GM12878 (cell line): ENCODE data around the gene GPR137B. TPM values are rescaled to one million over a fixed set of nuclear protein-coding genes. Genes with fewer than 3 reads are reported as not detected.

Experiments
- ATAC-seq: fragments of 200-7000 bp; cut with Tn5 transposase; 3 replicates; pipeline ENCODE4 v1.9.1; 2020; ENCODE audit warnings: mild to moderate bottlenecking, moderate library complexity
- BruUV-seq: library from RNA; stranded (reverse); fragments of 400-500 nt; replicated peaks from 2 replicates; lab custom pipeline; 2021; lab: Mats Ljungman, UMichigan
- CTCF ChIA-PET: fragments of 300-600 bp; sonication (Branson Sonifier 250); formaldehyde crosslinking; extraction: SDS; loops from one replicate; lab custom pipeline; 2021; ENCODE audit warnings: inconsistent platforms; lab: Yijun Ruan, JAX
- POLR2A ChIA-PET: fragments of 350-600 bp; formaldehyde crosslinking; extraction: SDS; loops from one replicate; lab custom pipeline; 2021; ENCODE audit warnings: inconsistent platforms; lab: Charles Lee
- RAD21 ChIA-PET: fragments of 300-600 bp; sonication (Branson Sonifier 250); formaldehyde crosslinking; loops from one replicate; lab custom pipeline; 2023; ENCODE audit warnings: antibody characterized with exemption; ENCODE audit not compliant: unreplicated experiment; lab: Charles Lee
- SMC1A ChIA-PET: fragments of 300-600 bp; sonication (Branson Sonifier 250); formaldehyde crosslinking; loops from one replicate; lab custom pipeline; 2023; ENCODE audit not compliant: unreplicated experiment, uncharacterized antibody; lab: Charles Lee
- DNase-seq: peaks from one replicate; pipeline ENCODE4 v3.0.0-alpha.2; 2011; ENCODE audit warnings: low read depth, low spot score
- FAIRE-seq: peaks from 3 replicates; lab custom pipeline; 2011; peaks lifted over from hg19 to GRCh38; lab: Jason Lieb, UNC
- H2AFZ ChIP-seq: 2 replicates; pipeline ENCODE4 v1.6.0; 2011; ENCODE audit warnings: low read depth, low read length, control low read depth; ENCODE audit not compliant: control insufficient read depth
- H3K27ac ChIP-seq: 2 replicates; pipeline ENCODE4 v1.5.1; 2011; ENCODE audit warnings: control low read depth; ENCODE audit not compliant: control insufficient read depth, insufficient read depth
- H3K27me3 ChIP-seq, 2 experiments: replicated peaks in 1 of 2; 2 replicates each; pipeline versions ENCODE4 v1.6.0 to v1.6.1; 2011; ENCODE audit warnings: low read length in 1 of 2; ENCODE audit not compliant: control insufficient read depth in 2 of 2, insufficient read depth in 2 of 2
- H3K36me3 ChIP-seq, 2 experiments: 2 replicates each; pipeline ENCODE4 v1.5.1; 2011; ENCODE audit warnings: low read length in 1 of 2; ENCODE audit not compliant: control insufficient read depth in 2 of 2, insufficient read depth in 2 of 2
- H3K4me1 ChIP-seq: 2 replicates; pipeline ENCODE4 v1.6.1; 2011; ENCODE audit warnings: mild to moderate bottlenecking, low read length, moderate library complexity, mixed read lengths; ENCODE audit not compliant: control insufficient read depth, insufficient read depth
- H3K4me2 ChIP-seq: 2 replicates; pipeline ENCODE4 v1.6.0; 2011; ENCODE audit warnings: control low read depth; ENCODE audit not compliant: control insufficient read depth, insufficient read depth
- H3K4me3 ChIP-seq: fragments of 200-600 bp; sonication (generic); 2 replicates; pipeline ENCODE4 v1.5.1; 2016
- H3K79me2 ChIP-seq: 2 replicates; pipeline ENCODE4 v1.6.0; 2011; ENCODE audit warnings: low read length; ENCODE audit not compliant: control insufficient read depth, insufficient read depth
- H3K9ac ChIP-seq: 2 replicates; pipeline ENCODE4 v1.8.0; 2011; ENCODE audit warnings: low read length, control low read depth, mixed read lengths; ENCODE audit not compliant: control insufficient read depth, insufficient read depth
- H3K9me3 ChIP-seq: replicated peaks from 3 replicates; pipeline ENCODE4 v1.5.1; 2011; ENCODE audit warnings: mild to moderate bottlenecking, low read length; ENCODE audit not compliant: control insufficient read depth, insufficient read depth
- H4K20me1 ChIP-seq: 2 replicates; pipeline ENCODE4 v1.6.0; 2011; ENCODE audit not compliant: control insufficient read depth, insufficient read depth
- NR2C1 ChIP-seq: fragments of 450-650 bp; IDR thresholded peaks from 2 replicates; pipeline ENCODE4 v1.6.1; 2017; ENCODE audit warnings: antibody characterized with exemption, mild to moderate bottlenecking, moderate library complexity
- ZBED1 ChIP-seq: IDR thresholded peaks from 2 replicates; pipeline ENCODE4 v1.6.1; 2016; ENCODE audit warnings: borderline replicate concordance
- ZNF217 ChIP-seq: fragments of 450-650 bp; IDR thresholded peaks from 2 replicates; pipeline ENCODE4 v1.6.1; 2017; ENCODE audit warnings: antibody characterized with exemption, mild to moderate bottlenecking
- whole genome bisulfite sequencing: methylation state at CpG from one replicate; pipeline ENCODE4 v1.1.6; 2016; ENCODE audit warnings: low lambda C conversion rate; ENCODE audit not compliant: insufficient replicate concordance, insufficient coverage; ENCODE audit errors: missing lambda C conversion rate; 5-methylcytosine and 5-hydroxymethylcytosine counted together
- in situ Hi-C: fragments of 300-500 bp; cut with MboI; formaldehyde crosslinking; loops from 9 replicates; pipeline ENCODE4 v1.14.3; 2018; ENCODE audit warnings: mixed read lengths
- intact Hi-C: fragments of 100-400 bp; cut with micrococcal nuclease; formaldehyde crosslinking; loops from one replicate; pipeline ENCODE4 v1.14.2; 2022; ENCODE audit not compliant: unreplicated experiment
- polyA plus RNA-seq, 11 experiments: library from polyadenylated mRNA; depleted of rRNA in 4 of 11; unstranded in 6 of 11; stranded (reverse) in 5 of 11; fragments of >200 nt; fragmentation: Nextera tagmentation in 4 of 11; fragmentation: Illumina TruSeq in 1 of 11; extraction: Ambion mirVana in 4 of 11; extraction: Trizol in 1 of 11; gene quantifications; 1 replicate in 1 of 11; 2 replicates in 10 of 11; pipeline versions ENCODE4 v1.2.1 to v1.2.3, GENCODE V29; 2011 to 2016; ENCODE audit warnings: inconsistent platforms in 2 of 11, missing spikeins in 2 of 11, low read depth in 1 of 11
- total RNA-seq, 4 experiments: library from RNA; depleted of rRNA in 3 of 4; stranded (reverse); fragments of >200 nt in 3 of 4; fragmentation: Illumina TruSeq in 1 of 4; extraction: Trizol in 1 of 4; gene quantifications; 2 replicates each; pipeline versions ENCODE4 v1.2.1 to v1.2.3, GENCODE V29; 2013 to 2021
- TF ChIP-seq, protein P1 (sequence below): fragments of 150-350 bp; IDR thresholded peaks from 2 replicates; pipeline ENCODE4 v1.6.1; 2016; ENCODE audit warnings: low read depth, low read length

GPR137B gene
- total and polyA plus RNA-seq, 10 of the 15 experiments (the other 5 are each of a cell fraction or from before 2014, with no cell fraction given): 5.4 to 20.8 (median 12.5) TPM

DNA sequence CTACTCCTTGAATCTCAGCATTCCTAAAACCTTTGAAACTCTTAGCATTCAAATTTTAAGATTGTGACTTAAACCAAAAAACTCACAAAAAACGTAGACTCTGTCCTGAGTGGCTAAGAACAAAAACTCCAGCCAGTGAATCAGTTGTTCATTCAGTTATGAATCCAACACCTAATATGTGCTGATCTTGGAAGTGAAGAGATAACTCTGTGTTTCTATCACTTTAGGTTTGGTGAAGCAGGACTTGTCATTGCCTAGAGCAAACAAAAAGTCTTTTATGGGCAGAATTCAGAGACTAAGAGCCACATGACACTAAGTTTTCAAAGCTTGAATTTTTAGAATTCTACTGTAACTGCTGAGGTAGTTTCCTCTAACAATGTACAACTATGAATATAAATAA, 10.4 kb upstream of the GPR137B start:
- POLR2A ChIA-PET: interaction anchor here (1.3 to 2.7 kb wide), 2 partner anchors 8 to 24 kb away, joined by 3 to 6 read pairs; no protein-coding TSS in a partner anchor
- no peaks in the 10 kb centered on the region; the same call in 2 of the 3 replicates for H3K9me3 ChIP-seq
- TF ChIP-seq, protein P1, sequence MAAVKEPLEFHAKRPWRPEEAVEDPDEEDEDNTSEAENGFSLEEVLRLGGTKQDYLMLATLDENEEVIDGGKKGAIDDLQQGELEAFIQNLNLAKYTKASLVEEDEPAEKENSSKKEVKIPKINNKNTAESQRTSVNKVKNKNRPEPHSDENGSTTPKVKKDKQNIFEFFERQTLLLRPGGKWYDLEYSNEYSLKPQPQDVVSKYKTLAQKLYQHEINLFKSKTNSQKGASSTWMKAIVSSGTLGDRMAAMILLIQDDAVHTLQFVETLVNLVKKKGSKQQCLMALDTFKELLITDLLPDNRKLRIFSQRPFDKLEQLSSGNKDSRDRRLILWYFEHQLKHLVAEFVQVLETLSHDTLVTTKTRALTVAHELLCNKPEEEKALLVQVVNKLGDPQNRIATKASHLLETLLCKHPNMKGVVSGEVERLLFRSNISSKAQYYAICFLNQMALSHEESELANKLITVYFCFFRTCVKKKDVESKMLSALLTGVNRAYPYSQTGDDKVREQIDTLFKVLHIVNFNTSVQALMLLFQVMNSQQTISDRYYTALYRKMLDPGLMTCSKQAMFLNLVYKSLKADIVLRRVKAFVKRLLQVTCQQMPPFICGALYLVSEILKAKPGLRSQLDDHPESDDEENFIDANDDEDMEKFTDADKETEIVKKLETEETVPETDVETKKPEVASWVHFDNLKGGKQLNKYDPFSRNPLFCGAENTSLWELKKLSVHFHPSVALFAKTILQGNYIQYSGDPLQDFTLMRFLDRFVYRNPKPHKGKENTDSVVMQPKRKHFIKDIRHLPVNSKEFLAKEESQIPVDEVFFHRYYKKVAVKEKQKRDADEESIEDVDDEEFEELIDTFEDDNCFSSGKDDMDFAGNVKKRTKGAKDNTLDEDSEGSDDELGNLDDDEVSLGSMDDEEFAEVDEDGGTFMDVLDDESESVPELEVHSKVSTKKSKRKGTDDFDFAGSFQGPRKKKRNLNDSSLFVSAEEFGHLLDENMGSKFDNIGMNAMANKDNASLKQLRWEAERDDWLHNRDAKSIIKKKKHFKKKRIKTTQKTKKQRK: no peak
- TF ChIP-seq ZNF217 (no peak), ZBED1 (no peak), NR2C1 (no peak)
- RAD21 ChIA-PET: interaction anchor here (0.6 kb wide), 1 partner anchor 327 kb away, joined by 3 read pairs; no protein-coding TSS in a partner anchor
- no peak overlapping the region for H3K27ac ChIP-seq
- no peak overlapping the region for H3K9ac ChIP-seq
- 78% methylated on average over 1 of the region's 1 CpG for WGBS
- no peaks in the 10 kb centered on the region for H3K27me3 ChIP-seq
- H4K20me1 ChIP-seq: no peaks in the 10 kb centered on the region
- H3K79me2 ChIP-seq: no peaks in the 10 kb centered on the region
- no peak overlapping the region for H3K4me3 ChIP-seq
- BruUV-seq: no TSS peak
- CTCF ChIA-PET: interaction anchor here (0.6 to 0.7 kb wide), 2 partner anchors 20 to 26 kb away, joined by 3 read pairs; no protein-coding TSS in a partner anchor
- intact Hi-C loops: no loop called here
- DNase-seq (no peak), FAIRE-seq (no peak), ATAC-seq (no peak)
- SMC1A ChIA-PET: interaction anchor here (1.3 to 2.1 kb wide), 4 partner anchors 9 to 26 kb away, joined by 3 to 8 read pairs (median 6); no protein-coding TSS in a partner anchor
- no peak overlapping the region for H3K4me2 ChIP-seq
- no peak overlapping the region for H2AFZ ChIP-seq
- H3K36me3 ChIP-seq: no peaks in the 10 kb centered on the region
- in situ Hi-C loops: no loop called here
- peaks cover 3% of the 10 kb centered on the region; the same call in 1 of the 2 replicates for H3K4me1 ChIP-seq
